T-helper 22 cell (primary cell): ENCODE data around the gene SLC31A2.

ENCODE experiments used
- DNase-seq: peaks from one replicate; pipeline ENCODE4 v3.0.0-alpha.2; 2020; ENCODE audit warnings: low read depth

The SLC31A2 gene

GRCh38 chr9:113186137-113186755 lies 35.4 kb downstream of the SLC31A2 start:
- no peak for DNase-seq

DNA sequence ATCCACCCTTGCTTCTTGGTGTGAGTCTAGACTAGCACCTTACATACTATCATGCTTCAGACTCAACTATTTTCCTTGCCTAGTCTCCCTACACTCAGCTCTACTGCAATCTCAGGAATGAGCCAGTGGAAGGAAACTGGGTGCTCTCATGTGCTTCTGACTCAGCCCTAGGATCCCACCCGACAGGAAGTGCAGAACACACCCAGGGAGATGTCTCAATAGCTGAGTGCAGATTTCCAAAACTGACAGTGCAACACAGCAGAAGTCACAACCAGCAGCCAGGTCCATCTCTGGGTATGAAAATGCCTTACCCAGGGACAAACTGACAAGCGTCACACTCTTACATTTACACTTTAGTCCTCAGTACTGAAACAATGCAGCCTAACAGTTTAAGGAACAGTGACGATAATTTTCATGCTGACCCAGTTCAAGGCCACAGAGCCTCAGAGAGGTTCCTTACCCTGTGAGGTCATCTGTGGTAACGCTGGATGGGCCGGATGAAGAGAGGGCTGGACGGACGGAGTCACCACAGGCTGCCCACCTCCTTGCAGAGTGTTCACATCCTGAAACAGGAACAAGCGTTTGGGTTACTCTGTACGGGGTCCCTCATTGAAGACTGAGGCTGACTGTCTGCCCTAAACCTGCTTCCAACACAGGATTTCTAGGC lies 37.3 kb downstream of the SLC31A2 start:
- DNase-seq = no peak

DNA sequence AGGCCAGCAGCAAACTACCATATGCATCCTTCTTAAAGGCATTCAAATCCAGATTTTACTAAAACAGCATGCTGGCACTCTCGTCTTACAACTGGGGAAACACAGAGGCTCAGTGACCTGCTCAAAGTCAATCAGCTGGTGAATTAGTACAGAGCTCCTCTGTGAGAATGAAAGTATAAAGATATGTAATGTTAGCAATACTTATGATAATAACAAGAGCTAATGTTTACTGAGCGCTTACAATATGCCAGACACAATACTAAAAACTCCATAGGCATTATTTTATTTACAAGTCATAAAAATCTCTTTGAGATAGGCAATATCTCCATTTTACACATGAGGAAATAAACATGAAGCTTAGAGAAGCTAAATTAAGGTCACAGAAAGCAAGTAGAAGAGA lies 41.6 kb downstream of the SLC31A2 start:
- DNase-seq = no peak

GRCh38 chr9:113199683-113200329 lies 49.0 kb downstream of the SLC31A2 start:
- no peak for DNase-seq

DNA sequence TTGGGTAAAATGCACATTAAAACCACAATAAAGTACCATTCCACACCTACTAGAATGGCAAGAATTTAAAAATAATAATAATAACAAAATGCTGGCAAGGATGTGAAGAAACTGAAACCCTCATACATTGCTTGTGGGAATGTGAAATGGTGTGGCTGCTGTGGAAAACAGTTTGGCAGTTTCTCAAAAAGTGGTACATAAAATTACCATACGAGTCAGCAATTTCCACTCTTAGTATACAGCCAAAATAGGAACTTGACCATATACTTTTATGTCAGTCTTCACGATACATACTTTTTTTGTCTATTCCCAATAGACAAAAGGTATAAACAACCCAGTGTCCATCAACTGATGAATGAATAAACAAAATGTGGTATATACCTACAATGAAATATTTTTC lies 54.6 kb downstream of the SLC31A2 start:
- DNase-seq = no peak

GRCh38 chr9:113205861-113206260 lies 55.1 kb downstream of the SLC31A2 start:
- no peak for DNase-seq

GRCh38 chr9:113210815-113211214 lies 60.0 kb downstream of the SLC31A2 start:
- DNase-seq = no peak
